Hepatocyte (in vitro differentiated cells): ENCODE results near the gene NEUROG2.

ENCODE experiments used
- CTCF ChIP-seq: fragments of 200-600 bp; sonication (generic); IDR thresholded peaks from 2 replicates; pipeline ENCODE4 v1.5.1; 2016; ENCODE audit warnings: antibody characterized with exemption, mild to moderate bottlenecking; ENCODE audit not compliant: poor library complexity
- EZH2 ChIP-seq: fragments of 200-600 bp; sonication (generic); IDR thresholded peaks from 2 replicates; pipeline ENCODE4 v1.6.1; 2016; ENCODE audit warnings: antibody characterized with exemption, mild to moderate bottlenecking, borderline replicate concordance

- TF ChIP-seq CTCF (no peak), EZH2 (no peak)
Observed at GRCh38 chr4:112515198-112516065, 548 bp downstream of the NEUROG2 start.
